Coronary artery (tissue), 2 donors: ENCODE results near the gene AFF2.

Experiments used
- DNase-seq: peaks from one replicate; pipeline ENCODE4 v3.0.0-alpha.2; 2017; ENCODE audit warnings: low spot score
- H3K27ac ChIP-seq, 2 donors: fragments of 200-600 bp; sonication (generic); one replicate each; pipeline ENCODE4 v1.5.1; 2016 to 2019
- H3K4me3 ChIP-seq: fragments of 200-600 bp; sonication (generic); 2 replicates; pipeline ENCODE4 v1.5.1; 2016; ENCODE audit warnings: mild to moderate bottlenecking, moderate library complexity
- TF ChIP-seq, protein P1 (sequence below): fragments of 200-600 bp; sonication (generic); IDR thresholded peaks from one replicate; pipeline ENCODE4 v1.5.1; 2019; ENCODE audit warnings: antibody characterized with exemption

AFF2 gene

GRCh38 chrX:148700021-148700420 lies 199.6 kb downstream of the AFF2 start:
- Histone ChIP-seq H3K4me3 (no peak overlapping the region), H3K27ac (no peak overlapping the region)
- DNase-seq = no peak
- TF ChIP-seq, protein P1, sequence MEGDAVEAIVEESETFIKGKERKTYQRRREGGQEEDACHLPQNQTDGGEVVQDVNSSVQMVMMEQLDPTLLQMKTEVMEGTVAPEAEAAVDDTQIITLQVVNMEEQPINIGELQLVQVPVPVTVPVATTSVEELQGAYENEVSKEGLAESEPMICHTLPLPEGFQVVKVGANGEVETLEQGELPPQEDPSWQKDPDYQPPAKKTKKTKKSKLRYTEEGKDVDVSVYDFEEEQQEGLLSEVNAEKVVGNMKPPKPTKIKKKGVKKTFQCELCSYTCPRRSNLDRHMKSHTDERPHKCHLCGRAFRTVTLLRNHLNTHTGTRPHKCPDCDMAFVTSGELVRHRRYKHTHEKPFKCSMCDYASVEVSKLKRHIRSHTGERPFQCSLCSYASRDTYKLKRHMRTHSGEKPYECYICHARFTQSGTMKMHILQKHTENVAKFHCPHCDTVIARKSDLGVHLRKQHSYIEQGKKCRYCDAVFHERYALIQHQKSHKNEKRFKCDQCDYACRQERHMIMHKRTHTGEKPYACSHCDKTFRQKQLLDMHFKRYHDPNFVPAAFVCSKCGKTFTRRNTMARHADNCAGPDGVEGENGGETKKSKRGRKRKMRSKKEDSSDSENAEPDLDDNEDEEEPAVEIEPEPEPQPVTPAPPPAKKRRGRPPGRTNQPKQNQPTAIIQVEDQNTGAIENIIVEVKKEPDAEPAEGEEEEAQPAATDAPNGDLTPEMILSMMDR = no peak

GRCh38 chrX:148713981-148714380 lies 213.6 kb downstream of the AFF2 start:
- DNase-seq = no peak
- TF ChIP-seq, protein P1 = no peak
- H3K27ac ChIP-seq = no peak overlapping the region
- no peak overlapping the region for H3K4me3 ChIP-seq

GRCh38 chrX:148715361-148715760 lies 214.9 kb downstream of the AFF2 start:
- no peak overlapping the region for H3K27ac ChIP-seq
- H3K4me3 ChIP-seq = no peak overlapping the region
- TF ChIP-seq, protein P1 = no peak
- DNase-seq = no peak

DNA sequence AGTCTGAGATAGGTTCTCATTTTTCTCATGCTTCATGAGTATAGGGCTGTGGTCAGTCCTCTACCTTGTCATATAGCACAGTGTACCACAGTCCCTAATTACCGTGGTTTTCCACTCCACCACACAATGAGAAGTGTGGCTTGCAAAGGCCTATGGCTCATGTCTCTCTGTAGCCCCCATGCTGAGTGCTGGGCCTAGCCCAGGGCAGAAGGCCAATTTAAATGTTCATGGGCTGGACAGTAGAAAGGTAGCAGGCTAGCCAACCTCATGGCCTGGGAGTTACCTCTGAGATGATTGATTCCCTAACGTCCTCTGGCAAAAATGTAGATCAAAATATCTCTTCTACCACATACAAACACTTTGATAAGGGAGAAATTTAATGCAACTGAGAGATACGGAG lies 222.5 kb downstream of the AFF2 start:
- TF ChIP-seq, protein P1 = no peak
- DNase-seq = no peak
- Histone ChIP-seq H3K4me3 (no peak overlapping the region), H3K27ac (no peak overlapping the region)

DNA sequence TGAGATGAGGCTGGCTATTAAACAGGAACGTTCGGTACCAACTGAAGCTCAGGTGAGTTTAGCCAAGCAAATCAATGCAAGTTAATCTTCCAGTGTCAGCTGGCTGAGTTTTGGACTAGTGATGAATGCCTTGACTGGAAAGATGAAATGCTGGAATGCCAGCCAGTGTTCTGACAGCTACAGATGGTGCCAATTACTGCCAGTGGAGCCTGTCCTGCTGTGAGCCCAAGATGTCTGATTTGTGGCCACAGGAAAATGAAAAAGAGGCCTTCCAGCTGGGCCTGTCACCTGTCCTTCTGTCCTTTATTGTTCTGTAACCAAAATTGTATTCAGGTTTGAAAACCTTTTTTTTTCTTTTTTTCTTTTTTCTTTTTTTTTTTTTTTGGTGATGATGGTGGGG lies 223.1 kb downstream of the AFF2 start:
- no peak overlapping the region for H3K4me3 ChIP-seq
- DNase-seq = no peak
- TF ChIP-seq, protein P1 = no peak
- H3K27ac ChIP-seq = no peak overlapping the region

GRCh38 chrX:148728901-148729300 lies 228.5 kb downstream of the AFF2 start:
- DNase-seq = no peak
- TF ChIP-seq, protein P1 = no peak
- no peak overlapping the region for H3K27ac ChIP-seq
- H3K4me3 ChIP-seq = no peak overlapping the region

GRCh38 chrX:148732743-148733142 lies 232.3 kb downstream of the AFF2 start:
- no peak for DNase-seq
- Histone ChIP-seq H3K4me3 (no peak overlapping the region), H3K27ac (no peak overlapping the region)
- TF ChIP-seq, protein P1 = no peak
